GM21360 (cell line): Measurements from ENCODE around the gene FRRS1L.
A peak's percentile ranks its signal among the peaks of the same experiment; 100 is the strongest.
"Not testable (repeated sequence)": the region's sequence is repeated elsewhere in the genome, so short reads cannot be mapped to it uniquely, and the experiment has no call there.

Source experiments
- ATAC-seq: cut with Tn5 transposase; IDR thresholded peaks from one replicate; pipeline ENCODE4 v1.9.1; 2021; ENCODE audit warnings: mild to moderate bottlenecking, moderate library complexity; ENCODE audit not compliant: unreplicated experiment

FRRS1L gene

DNA sequence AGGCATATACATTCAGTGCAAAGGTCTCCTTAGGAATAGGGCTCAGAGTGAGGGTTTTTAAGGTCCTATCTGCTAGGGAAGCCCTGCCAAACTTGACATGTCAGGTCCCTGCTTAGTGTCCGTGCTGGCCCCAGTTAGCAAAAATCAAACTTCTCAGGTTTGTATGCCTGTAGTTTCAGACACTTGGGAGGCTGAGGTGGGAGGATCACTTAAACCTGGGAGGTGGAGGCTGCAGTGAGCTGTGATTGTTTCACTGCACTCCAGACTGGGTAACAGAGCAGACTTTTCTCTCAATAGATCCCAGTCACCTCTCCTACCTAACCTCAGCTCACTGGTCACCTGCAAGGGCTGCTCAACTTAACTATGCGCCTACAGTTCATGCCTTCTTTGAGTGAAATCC lies 28.6 kb downstream of the FRRS1L start:
- ATAC-seq = no peak

DNA sequence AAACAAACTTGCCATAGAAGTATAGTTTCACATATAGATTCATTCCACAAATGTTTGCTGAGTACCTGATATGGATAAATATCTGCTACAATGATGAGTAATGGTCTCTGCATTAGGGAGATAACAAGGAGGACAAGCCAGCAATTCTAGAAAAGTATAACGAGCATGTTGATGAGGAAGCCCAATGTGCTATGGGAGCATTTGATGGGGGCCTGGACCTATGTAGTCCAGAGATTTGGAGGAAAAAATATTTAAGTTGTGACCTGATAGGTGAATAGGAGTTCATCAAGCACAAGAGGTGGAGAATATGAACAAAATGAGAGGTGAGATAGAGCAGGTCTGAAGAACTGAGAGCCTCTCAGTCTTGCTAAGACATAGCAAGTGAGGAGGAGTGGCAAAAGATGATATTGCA lies 32.9 kb downstream of the FRRS1L start:
- no peak for ATAC-seq

GRCh38 chr9:109133533-109133932 lies 33.5 kb downstream of the FRRS1L start:
- ATAC-seq = no peak

DNA sequence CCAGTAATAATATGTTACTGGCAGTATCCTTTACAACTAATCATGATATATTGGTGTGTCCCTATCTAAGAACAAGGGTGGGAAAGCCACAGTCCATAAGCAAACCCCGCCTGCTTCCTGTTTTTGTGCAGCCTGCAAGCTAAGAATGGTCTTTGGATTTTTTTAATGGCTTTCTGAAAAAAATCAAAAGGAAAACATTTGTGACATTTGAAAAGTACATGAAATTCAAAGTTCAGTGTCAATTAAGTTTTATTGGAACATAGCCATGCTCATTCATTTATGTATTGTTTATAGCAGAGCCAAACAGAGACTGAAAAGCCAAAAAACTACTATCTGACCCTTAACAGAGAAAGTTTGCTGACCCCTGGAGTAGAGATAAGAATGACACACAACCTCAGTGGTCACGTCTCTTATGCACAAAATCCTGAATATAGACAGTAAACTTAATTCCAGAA lies 34.5 kb downstream of the FRRS1L start:
- ATAC-seq = no peak

DNA sequence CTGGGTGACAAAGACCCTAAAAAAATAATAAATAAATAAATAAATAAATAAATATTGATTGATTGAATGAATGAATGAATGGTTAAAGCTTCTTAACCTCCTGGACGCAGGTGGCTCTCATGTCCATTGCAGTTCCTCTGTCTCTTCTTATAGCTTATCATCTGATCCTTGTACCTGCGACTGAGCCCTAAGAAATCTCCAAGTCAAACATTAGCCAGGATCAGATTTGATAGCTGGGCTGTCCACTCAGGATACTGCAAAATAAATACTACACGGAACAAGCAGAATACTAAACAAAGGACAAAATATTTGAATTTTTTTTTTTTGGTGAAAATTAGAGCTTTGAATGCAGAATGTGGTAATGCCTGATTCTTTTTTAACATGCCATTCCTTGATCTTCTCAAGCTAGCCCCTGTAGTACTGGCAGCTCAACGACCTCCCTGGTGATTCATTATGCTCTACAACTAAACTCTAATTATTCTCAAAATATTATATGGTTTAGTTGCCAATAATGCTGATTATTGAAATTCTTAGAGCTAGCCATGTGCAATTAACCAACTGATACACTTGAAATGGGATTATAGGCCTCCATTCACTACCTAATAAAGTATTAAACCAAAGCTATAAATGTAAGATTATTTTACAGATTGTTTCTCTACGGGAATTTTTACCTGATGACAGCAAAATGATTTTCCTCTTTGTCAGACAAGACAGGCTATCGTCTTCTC lies 37.4 kb downstream of the FRRS1L start:
- no peak for ATAC-seq

DNA sequence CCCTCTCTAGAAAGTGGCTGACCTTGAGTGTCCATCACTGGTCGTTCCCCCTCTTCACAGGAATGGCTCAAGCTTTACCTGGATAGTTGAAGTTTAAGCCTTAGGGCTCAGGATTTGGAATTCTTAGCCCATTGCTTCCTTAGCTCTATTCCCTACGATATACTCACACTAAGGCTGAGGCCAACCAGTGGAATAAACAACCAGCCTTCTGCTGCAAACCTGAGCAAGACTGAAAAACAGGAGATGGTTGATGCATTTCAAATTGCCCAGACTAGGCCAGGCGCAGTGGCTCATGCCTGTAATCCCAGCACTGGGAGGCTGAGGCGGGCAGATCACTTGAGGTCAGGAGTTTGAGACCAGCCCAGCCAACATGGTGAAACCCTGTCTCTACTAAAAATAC lies 40.4 kb downstream of the FRRS1L start:
- ATAC-seq = not testable (repeated sequence)

DNA sequence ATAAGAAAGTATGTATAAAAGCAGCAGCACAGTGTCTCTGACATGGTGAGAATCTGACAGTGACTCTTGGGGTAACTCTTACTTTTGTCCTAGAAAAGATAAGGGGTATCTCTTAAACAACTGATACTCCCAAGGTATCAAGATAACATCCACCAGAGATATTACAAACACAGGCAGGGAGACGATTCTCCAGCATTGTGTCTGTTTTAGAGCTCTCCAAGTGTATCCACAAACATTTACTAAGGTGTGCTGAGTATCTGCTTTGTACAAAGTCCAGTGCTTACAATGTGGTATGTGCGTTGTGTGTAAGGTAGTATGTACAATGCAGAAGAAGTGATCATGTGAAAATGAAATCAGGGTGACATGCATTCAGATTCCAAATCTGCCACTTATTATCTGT lies 42.9 kb downstream of the FRRS1L start:
- no peak for ATAC-seq

- ATAC-seq = peak; percentile 33
Observed at GRCh38 chr9:109122726-109123621, 44.1 kb downstream of the FRRS1L start.

GRCh38 chr9:109121232-109121796 lies 45.7 kb downstream of the FRRS1L start:
- no peak for ATAC-seq

GRCh38 chr9:109120204-109120789 lies 46.8 kb downstream of the FRRS1L start:
- no peak for ATAC-seq

GRCh38 chr9:109119439-109120203 lies 47.4 kb downstream of the FRRS1L start, which contains the start of gene TMEM245:
TSS of gene TMEM245 (minus strand) at chr9:109119947. CDS start at chr9:109119913, 34 bp downstream.
- peak; percentile 85 for ATAC-seq

- no peak for ATAC-seq
Observed at GRCh38 chr9:109118808-109119438, 48.1 kb downstream of the FRRS1L start.

- ATAC-seq = no peak
Observed at GRCh38 chr9:109117856-109118807, 48.9 kb downstream of the FRRS1L start.

- no peak for ATAC-seq
Observed at GRCh38 chr9:109115931-109116526, 51.0 kb downstream of the FRRS1L start.

DNA sequence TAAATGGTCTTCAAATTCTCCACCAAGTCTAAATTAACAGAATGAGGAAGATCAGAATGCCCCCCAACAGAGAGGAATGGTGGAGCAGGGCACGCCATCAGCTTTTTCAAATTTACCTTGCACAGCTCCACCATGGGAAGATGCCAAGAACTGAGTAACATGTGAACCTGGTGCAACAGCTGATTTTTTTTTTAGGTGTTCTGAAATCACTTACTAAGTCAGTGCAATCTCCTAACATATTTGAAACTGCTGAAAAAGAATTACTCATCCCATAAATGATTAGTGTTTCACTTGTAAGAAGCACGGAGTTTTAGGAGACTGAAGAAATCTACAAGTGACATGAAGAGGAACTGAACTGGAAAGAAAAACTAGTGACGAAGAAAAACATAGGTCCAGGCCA lies 52.4 kb downstream of the FRRS1L start:
- ATAC-seq = no peak

DNA sequence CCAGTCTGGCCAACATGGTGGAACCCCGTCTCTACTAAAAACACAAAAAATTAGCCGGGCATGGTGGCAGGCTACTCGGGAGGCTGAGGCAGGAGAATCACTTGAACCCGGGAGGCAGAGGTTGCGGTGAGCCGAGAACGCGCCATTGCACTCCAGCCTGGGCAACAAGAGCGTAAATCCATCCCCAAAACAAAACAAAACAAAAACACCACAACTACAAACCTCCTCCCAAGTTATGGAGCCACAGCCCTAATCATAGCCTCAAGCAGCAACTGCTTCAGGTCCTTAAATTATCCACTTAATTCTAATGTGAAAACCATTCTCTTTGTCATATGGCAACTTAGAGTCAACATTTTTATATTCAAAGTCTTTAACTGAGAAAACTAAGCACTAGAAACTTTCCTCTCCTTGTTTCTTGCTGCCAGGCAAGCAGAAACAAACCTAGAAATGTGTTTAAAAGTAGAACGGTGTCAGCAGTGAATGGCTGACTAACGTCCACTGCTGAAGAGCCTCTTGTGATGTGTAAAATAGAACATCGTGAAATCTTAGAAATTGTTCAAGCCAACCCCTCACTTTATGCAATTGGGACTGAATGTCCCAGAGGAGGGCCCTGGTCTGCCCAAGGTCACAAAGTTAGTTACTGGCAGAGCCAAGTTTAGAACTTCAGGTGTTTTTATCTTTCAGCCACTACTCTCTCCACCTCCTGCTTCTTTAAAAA lies 53.0 kb downstream of the FRRS1L start:
- ATAC-seq = no peak

DNA sequence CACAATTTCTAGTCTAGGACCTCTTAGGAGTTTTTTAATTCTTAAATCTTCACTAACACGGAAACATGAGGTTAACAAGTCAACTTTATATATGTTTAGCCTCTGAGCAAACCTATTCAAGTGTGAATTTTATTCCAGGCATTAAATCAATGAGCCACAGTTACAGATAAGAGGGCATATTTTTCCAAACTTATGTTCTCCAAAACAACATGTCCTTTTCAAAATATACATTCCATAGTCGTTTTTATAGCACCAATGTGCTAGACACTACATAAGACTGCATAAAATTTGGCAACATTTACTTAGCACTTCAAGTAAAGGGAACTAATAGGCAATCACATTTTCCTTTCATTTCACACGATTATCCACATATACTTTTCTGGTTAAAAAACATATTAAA lies 53.8 kb downstream of the FRRS1L start:
- ATAC-seq = no peak
